ENCODE measurements around the gene ERICH4. TPM values are rescaled to one million over a fixed set of nuclear protein-coding genes. Genes with fewer than 3 reads are reported as not detected.

ERICH4 gene
- total and polyA plus RNA-seq, 9 of the 15 experiments (the other 6 are each of a cell fraction or from before 2014, with no cell fraction given) = not detected

DNA sequence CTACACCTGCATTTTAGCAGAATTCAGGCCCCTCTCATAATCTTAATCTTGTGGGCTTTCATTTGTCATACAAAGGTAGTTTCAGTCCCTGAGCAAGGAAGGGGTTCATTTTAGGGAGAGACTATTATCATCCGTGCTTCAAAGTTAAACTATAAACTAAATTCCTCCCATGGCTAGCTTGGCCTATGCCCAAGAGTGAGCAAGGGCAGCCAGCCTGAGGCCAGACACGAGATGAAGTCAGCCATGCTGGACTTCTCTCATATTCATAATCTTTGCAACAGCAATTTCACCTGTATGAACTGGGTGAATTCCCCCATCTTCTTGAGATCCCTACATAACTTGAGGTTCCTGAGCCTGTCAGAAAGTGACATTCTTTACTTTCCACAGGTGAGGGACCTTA, 13.0 kb downstream of the ERICH4 start:
- Histone ChIP-seq H4K20me1 (replicated peaks; ENCODE audit: control insufficient read depth, insufficient read depth, low read length) (no peaks in the 10 kb centered on the region), H3K4me2 (ENCODE audit: insufficient read depth, low read length) (no peak overlapping the region), H3K9ac (ENCODE audit: insufficient read depth in 1 of 2, low read depth in 2 of 2, low read length in 2 of 2) (no peak overlapping the region), H3K4me1 (replicated peaks in 1 of 2; ENCODE audit: control insufficient read depth in 2 of 2, insufficient read depth in 2 of 2, low read length in 2 of 2) (no peaks in the 10 kb centered on the region; a peak in 1 of 5 replicates), H3K36me3 (ENCODE audit: control insufficient read depth, insufficient read depth, low read length) (no peaks in the 10 kb centered on the region), H3K4me3 (no peak overlapping the region), H3K9me1 (ENCODE audit: control insufficient read depth, insufficient read depth, low read length) (no peaks in the 10 kb centered on the region), H3K27me3 (ENCODE audit: control insufficient read depth in 2 of 2, insufficient read depth in 2 of 2, low read length in 2 of 2) (peaks cover 0 to 6% of the 10 kb centered on the region in 2 experiments; a peak in 2 of 5 replicates), H3K9me3 (replicated peaks; ENCODE audit: control insufficient read depth, insufficient read depth, low read depth, low read length) (no peaks in the 10 kb centered on the region), H3K27ac (ENCODE audit: extremely low read depth, low read depth, low read length) (no peak overlapping the region), H2AFZ (ENCODE audit: low read depth, low read length) (no peak overlapping the region), H3K79me2 (ENCODE audit: control insufficient read depth, insufficient read depth, low read length) (no peaks in the 10 kb centered on the region)
- in situ Hi-C loops (cut with MboI) (no loop called here), intact Hi-C loops (cut with micrococcal nuclease) (no loop called here)
- FAIRE-seq = no peak
- TF ChIP-seq SMARCE1 (IDR thresholded peaks at IDR 0.05) (no peak), TAL1 (IDR thresholded peaks at IDR 0.05) (0 out of 2 replicates have a peak, but pooled peaks have one; percentile 19)
- ChIA-PET CTCF (ENCODE audit: low intra/inter-chr PET ratio) (no interaction called here), POLR2A (interaction anchor here (0.6 kb wide), 1 partner anchor 259 kb away, joined by 3 read pairs; no protein-coding TSS in a partner anchor)
- DNase-seq (ENCODE audit: extremely low read depth in 1 of 4, low spot score in 3 of 4) = no peak
- ATAC-seq = no peak
- BruUV-seq (replicated peaks) = no TSS peak
- WGBS (ENCODE audit: insufficient coverage, low coverage, missing lambda C conversion rate) = 0% methylated on average over 2 of the region's 2 CpGs

DNA sequence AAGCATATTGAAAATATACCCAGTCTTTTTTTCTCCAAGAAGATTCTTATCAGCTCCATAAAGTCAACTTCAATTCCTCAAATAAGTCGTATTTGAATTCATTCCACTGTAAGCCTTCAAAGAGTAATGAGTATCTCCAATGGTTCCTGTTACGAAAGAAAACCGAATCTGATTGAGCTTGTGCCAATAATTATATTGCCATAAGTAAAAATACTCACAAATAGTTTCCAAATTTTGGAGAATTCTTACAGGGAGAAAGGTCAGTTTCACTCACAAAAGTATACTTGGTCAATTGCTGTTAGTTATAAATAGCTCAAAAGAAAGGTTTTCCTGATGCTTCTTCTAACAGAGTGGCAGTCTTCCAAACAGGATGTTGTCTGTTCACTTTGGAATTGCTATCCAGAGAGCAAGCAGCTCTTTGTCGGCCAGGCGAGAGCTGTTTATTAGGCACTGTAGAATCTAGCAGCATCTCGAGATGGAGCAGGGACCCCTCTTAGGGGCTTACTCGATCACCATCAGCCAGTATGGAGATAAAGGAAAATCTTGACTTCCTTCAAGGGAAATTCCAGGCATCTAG, 13.5 kb downstream of the ERICH4 start:
- DNase-seq (ENCODE audit: extremely low read depth in 1 of 4, low spot score in 3 of 4) (no peak), ATAC-seq (no peak), FAIRE-seq (no peak)
- H3K4me2 ChIP-seq (ENCODE audit: insufficient read depth, low read length) = no peak overlapping the region
- in situ Hi-C loops (cut with MboI) = no loop called here
- ChIA-PET CTCF (ENCODE audit: low intra/inter-chr PET ratio) (no interaction called here), POLR2A (interaction anchor here (0.6 kb wide), 3 partner anchors 17 to 259 kb away, joined by 3 read pairs; partner anchors contain the start of gene DMAC2)
- TF ChIP-seq EP300 (IDR thresholded peaks at IDR 0.05; ENCODE audit: low read length) (no peak), ZNF224 (CRISPR knock-in tag; IDR thresholded peaks at IDR 0.05) (no peak)
- H3K4me1 ChIP-seq (replicated peaks in 1 of 2; ENCODE audit: control insufficient read depth in 2 of 2, insufficient read depth in 2 of 2, low read length in 2 of 2) = no peaks in the 10 kb centered on the region; a peak in 1 of 5 replicates
- no peaks in the 10 kb centered on the region for H3K9me3 ChIP-seq (replicated peaks; ENCODE audit: control insufficient read depth, insufficient read depth, low read depth, low read length)
- H3K27me3 ChIP-seq (ENCODE audit: control insufficient read depth in 2 of 2, insufficient read depth in 2 of 2, low read length in 2 of 2) = peaks cover 0 to 6% of the 10 kb centered on the region in 2 experiments; a peak in 2 of 5 replicates
- H4K20me1 ChIP-seq (replicated peaks; ENCODE audit: control insufficient read depth, insufficient read depth, low read length) = no peaks in the 10 kb centered on the region
- no TSS peak for BruUV-seq (replicated peaks)
- no peak overlapping the region for H2AFZ ChIP-seq (ENCODE audit: low read depth, low read length)
- no peaks in the 10 kb centered on the region for H3K79me2 ChIP-seq (ENCODE audit: control insufficient read depth, insufficient read depth, low read length)
- H3K27ac ChIP-seq (ENCODE audit: extremely low read depth, low read depth, low read length) = no peak overlapping the region
- no peak overlapping the region for H3K9ac ChIP-seq (ENCODE audit: insufficient read depth in 1 of 2, low read depth in 2 of 2, low read length in 2 of 2)
- intact Hi-C loops (cut with micrococcal nuclease) = no loop called here
- no peaks in the 10 kb centered on the region for H3K9me1 ChIP-seq (ENCODE audit: control insufficient read depth, insufficient read depth, low read length)
- H3K4me3 ChIP-seq = no peak overlapping the region
- 1% methylated on average over 7 of the region's 7 CpGs for whole genome bisulfite sequencing (ENCODE audit: insufficient coverage, low coverage, missing lambda C conversion rate)
- H3K36me3 ChIP-seq (ENCODE audit: control insufficient read depth, insufficient read depth, low read length) = no peaks in the 10 kb centered on the region
